ENCODE data around the gene MCOLN1. TPM values are rescaled to one million over a fixed set of nuclear protein-coding genes. Genes with fewer than 3 reads are reported as not detected.

The MCOLN1 gene
- total and polyA plus RNA-seq, 2 donors (not counting 3 experiments of a cell fraction or from before 2014, with no cell fraction given): 23.0 to 60.9 TPM

- no peak for DNase-seq (ENCODE audit: low read depth, low spot score)
- TF ChIP-seq MAX (IDR thresholded peaks at IDR 0.05; ENCODE audit: insufficient read depth, insufficient read length) (no peak), POLR2A (IDR thresholded peaks at IDR 0.05; ENCODE audit: low read depth, low read length) (no peak), FOS (IDR thresholded peaks at IDR 0.05; ENCODE audit: borderline replicate concordance, insufficient read depth, low read length) (no peak), CTCF (IDR thresholded peaks at IDR 0.05; ENCODE audit: extremely low read depth in 1 of 2, insufficient read depth in 1 of 2, low read depth in 1 of 2, low read length in 2 of 2) (no peak), JUN (IDR thresholded peaks at IDR 0.05; ENCODE audit: borderline replicate concordance, insufficient read depth, insufficient read length, low read depth) (no peak), GATA2 (IDR thresholded peaks at IDR 0.05; ENCODE audit: insufficient read depth, insufficient read length, low read depth, low read length) (no peak), EZH2 (IDR thresholded peaks at IDR 0.05; ENCODE audit: borderline replicate concordance, low read depth, low read length, severe bottlenecking) (no peak), MYC (IDR thresholded peaks at IDR 0.05; ENCODE audit: low read depth, low read length) (no peak), POLR2AphosphoS5 (IDR thresholded peaks at IDR 0.05; ENCODE audit: insufficient read depth, low read depth, low read length) (no peak)
- H3K9me1 ChIP-seq (replicated peaks; ENCODE audit: control insufficient read depth, extremely low read depth, insufficient read depth, low read length): no peaks in the 10 kb centered on the region
- BruUV-seq (replicated peaks): no TSS peak
- H3K4me2 ChIP-seq (ENCODE audit: insufficient read depth, low read length): no peak overlapping the region
- H3K4me3 ChIP-seq (replicated peaks in 1 of 3; ENCODE audit: insufficient read depth in 1 of 3, low read depth in 1 of 3, low read length in 3 of 3): no peak overlapping the region
- H2AFZ ChIP-seq (ENCODE audit: low read depth, low read length): no peak overlapping the region
- no peaks in the 10 kb centered on the region for H3K4me1 ChIP-seq (ENCODE audit: control insufficient read depth, extremely low read depth, insufficient read depth, low read length)
- H3K9me3 ChIP-seq (replicated peaks; ENCODE audit: control insufficient read depth, insufficient read depth, low read length): no peaks in the 10 kb centered on the region
- H3K36me3 ChIP-seq (ENCODE audit: control insufficient read depth in 2 of 2, extremely low read depth in 1 of 2, insufficient read depth in 2 of 2, low read length in 2 of 2): peaks cover 9 to 28% of the 10 kb centered on the region in 2 experiments
- H3K79me2 ChIP-seq (ENCODE audit: control insufficient read depth, insufficient read depth, low read length): no peaks in the 10 kb centered on the region
- dilution Hi-C loops (cut with MboI; ENCODE audit: extremely low pct_ligation_motif_present, low sequenced_read_pairs): no loop called here
- no peak overlapping the region for H3K27ac ChIP-seq (ENCODE audit: insufficient read depth, low read depth, low read length)
- ChIA-PET POLR2A (no interaction called here), CTCF (interaction anchor here (1.3 kb wide), 1 partner anchor 25 kb away, joined by 3 read pairs; no protein-coding TSS in a partner anchor)
- H3K9ac ChIP-seq (replicated peaks; ENCODE audit: extremely low read depth, insufficient read depth, low read length): no peak overlapping the region
- H4K20me1 ChIP-seq (replicated peaks; ENCODE audit: control insufficient read depth, extremely low read depth, insufficient read depth, low read length): no peaks in the 10 kb centered on the region
- FAIRE-seq: no peak
- intact Hi-C loops (cut with micrococcal nuclease): no loop called here
- H3K27me3 ChIP-seq (ENCODE audit: control insufficient read depth in 2 of 2, insufficient read depth in 2 of 2, low read length in 2 of 2): no peaks in the 10 kb centered on the region
These were observed 20.3 kb downstream of the MCOLN1 start for GRCh38 chr19:7542556-7543348.
